K562 (cell line): ENCODE measurements around the gene BTAF1. TPM values are rescaled to one million over a fixed set of nuclear protein-coding genes. Genes with fewer than 3 reads are reported as not detected.

Experiments used
- ZBTB11 ChIP-seq, 3 experiments: fragments of 200-800 bp in 1 of 3; fragments of 250-450 bp in 1 of 3; fragments of 450-650 bp in 1 of 3; sonication (Bioruptor Pico) in 1 of 3; sonication (Bioruptor generic) in 1 of 3; formaldehyde crosslinking in 1 of 3; IDR thresholded peaks; 2 replicates each; pipeline versions ENCODE4 v1.6.1 to v1.8.0; 2016 to 2022; ENCODE audit warnings: mild to moderate bottlenecking in 2 of 3, missing genetic modification characterization in 2 of 3, missing compliant biosample characterization in 1 of 3, moderate library complexity in 1 of 3
- ZHX1 ChIP-seq: fragments of 150-350 bp; conservative IDR thresholded peaks from 2 replicates; pipeline ENCODE4 v1.6.1; 2014; ENCODE audit warnings: low read length
- polyA plus RNA-seq, 8 experiments: library from polyadenylated mRNA; depleted of rRNA in 4 of 8; stranded (reverse) in 5 of 8; unstranded in 3 of 8; fragments of >200 nt; fragmentation: Nextera tagmentation in 2 of 8; fragmentation: Illumina TruSeq in 1 of 8; extraction: Ambion mirVana in 2 of 8; extraction: Trizol in 1 of 8; gene quantifications; 2 replicates each; pipeline versions ENCODE4 v1.2.1 to v1.2.3, GENCODE V29; 2011 to 2014; ENCODE audit warnings: inconsistent platforms in 1 of 8, missing spikeins in 1 of 8
- total RNA-seq, 7 experiments: library from RNA; depleted of rRNA in 6 of 7; stranded (reverse); fragments of >200 nt in 6 of 7; fragmentation: Illumina TruSeq in 2 of 7; extraction: Trizol in 2 of 7; gene quantifications; 2 replicates each; pipeline versions ENCODE4 v1.2.1 to v1.2.3, GENCODE V29; 2011 to 2021; ENCODE audit warnings: low replicate concordance in 1 of 7

Gene BTAF1
- total and polyA plus RNA-seq, 9 of the 15 experiments (the other 6 are each of a cell fraction or from before 2014, with no cell fraction given), result 6.6 to 70.7 (median 30.5) TPM

- TF ChIP-seq ZBTB11 (CRISPR knock-in tag; IDR thresholded peaks at IDR 0.05), result no peak
- no peak for TF ChIP-seq ZHX1
These were observed 17.9 kb downstream of the BTAF1 start (continued) for GRCh38 chr10:91941426-91941825.
